Stimulated activated CD4-positive, alpha-beta T cell treated with anti-CD3 and anti-CD28 coated beads, TNF-alpha, amount 100 ng/mL, for 4 hours (primary cell): ENCODE measurements around the gene SPATA32.
"Not testable (repeated sequence)": the region's sequence is repeated elsewhere in the genome, so short reads cannot be mapped to it uniquely, and the experiment has no call there.

ENCODE experiments used
- DNase-seq, 3 experiments: peaks; one replicate each; pipeline ENCODE4 v3.0.0-alpha.2; 2020; ENCODE audit warnings: low read depth in 3 of 3

Gene SPATA32

DNA sequence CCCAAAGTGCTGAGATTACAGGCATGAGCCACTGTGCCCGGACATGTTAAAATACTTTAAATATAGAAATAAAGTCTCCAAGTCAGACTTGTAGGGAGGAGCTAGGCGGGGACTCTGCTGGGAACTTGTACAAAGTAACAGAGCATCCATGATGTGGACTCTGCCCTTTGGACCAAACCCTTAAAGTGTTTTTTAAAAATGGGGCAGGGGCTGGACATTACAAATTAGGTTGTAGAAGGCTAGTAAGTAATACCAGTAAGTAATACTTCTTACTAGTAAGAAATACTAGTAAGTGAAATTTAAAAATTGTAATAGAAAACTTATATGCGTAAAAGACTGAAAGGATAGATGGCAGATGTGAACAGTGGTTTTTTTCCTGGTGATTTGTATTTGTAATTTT, 9.7 kb upstream of the SPATA32 start:
- no peak for DNase-seq

DNA sequence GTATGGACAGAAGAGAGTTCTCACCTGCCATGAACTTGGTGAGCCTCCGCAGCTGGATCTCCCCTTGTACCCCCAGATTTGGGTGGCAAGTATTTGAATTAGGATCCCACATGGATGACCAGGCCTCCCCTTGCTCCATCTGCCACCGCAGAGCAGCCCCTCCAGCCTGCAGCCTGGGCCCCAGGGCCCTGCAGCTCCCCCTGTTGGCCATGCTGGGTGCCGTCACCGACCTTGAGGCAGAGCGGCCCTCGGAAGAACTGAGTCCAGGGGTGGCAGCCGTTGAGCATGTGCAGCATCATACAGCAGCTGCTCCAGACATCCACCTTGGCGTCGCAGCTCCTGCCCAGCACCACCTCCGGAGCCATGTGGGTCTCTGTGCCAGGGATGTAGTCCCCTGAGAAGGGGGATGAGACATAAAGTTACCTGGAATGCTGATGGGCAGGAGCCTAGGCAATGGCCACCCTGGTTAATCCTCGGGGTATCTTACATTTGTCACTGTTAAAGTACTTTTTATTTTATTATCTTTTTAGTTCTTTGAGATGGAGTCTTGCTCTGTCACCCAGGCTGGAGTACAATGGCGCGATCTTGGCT, 9.0 kb upstream of the SPATA32 start:
- DNase-seq: peak; percentile 33 to 37 (median 37)

DNA sequence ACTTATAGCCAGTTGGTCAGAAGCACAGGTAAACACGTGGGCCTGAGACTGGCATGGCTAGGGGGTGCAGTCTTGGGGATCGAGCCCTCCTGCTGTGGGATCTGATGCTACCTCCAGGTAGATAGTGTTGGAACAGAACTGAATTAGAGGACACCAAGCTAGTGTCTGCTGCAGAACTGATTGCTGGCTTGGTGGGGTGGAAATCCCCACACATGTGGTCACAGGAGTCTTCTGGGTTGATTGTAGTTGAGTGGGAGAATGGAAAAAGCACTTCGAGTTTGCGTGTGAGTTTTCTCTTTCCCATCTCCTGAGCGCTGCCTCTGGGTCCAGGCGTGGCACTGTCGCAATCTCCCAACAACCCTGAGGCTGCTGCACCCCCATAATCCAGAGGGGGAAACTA, 8.0 kb upstream of the SPATA32 start:
- no peak for DNase-seq

- DNase-seq: no peak
Observed at GRCh38 chr17:45267436-45268055, 5.7 kb upstream of the SPATA32 start.

DNA sequence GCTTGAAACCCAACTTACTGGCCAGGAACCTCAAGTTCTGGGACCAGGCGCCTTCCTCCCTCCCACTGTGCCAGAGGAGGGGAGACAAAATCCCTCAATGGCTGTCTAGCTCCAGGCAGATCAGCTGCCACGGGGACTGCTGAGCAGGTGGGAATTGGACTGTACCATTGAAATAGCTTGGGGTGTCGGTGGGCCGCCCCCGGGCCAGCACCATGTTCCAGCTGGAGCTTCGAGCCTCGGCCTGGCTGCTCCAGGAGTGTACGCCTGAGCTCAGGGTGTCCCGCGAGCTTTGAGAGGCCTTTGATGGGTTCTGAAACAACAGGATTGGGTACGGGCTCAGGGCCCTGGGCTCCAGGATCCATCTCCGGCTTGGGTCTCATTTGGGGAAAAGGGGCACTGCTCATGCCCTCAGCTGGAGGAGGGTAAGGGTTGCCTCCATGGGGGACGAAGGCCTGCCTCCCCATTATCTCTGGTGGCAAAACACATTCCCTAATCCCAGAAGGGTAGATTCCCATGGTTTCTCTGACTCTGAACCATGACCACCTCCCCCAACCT, 4.6 kb upstream of the SPATA32 start:
- no peak for DNase-seq

- no peak for DNase-seq
Observed at GRCh38 chr17:45265821-45266220, 3.9 kb upstream of the SPATA32 start.

DNA sequence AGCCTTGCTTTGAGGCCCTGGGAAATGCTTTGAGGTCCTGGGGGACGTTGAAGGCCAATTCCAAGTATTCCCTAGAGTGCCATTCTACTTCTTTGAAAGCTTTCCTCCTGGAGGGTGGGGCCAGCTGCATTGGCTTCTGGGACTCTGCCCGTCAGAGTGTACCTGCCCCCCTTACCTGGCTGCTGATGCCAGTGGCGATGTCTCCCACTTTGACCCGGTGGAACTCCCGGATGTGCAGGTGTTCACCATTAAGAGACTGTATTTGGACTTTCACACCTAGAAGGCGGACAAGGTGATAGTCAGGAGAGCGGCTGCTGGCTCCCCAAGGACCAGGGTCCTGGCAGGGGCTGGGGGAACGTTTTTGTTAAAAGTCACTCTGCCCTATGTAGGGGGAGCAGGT, 3.1 kb upstream of the SPATA32 start:
- DNase-seq: no peak

GRCh38 chr17:45264430-45264829, 2.5 kb upstream of the SPATA32 start:
- no peak for DNase-seq

- DNase-seq: no peak
Observed at GRCh38 chr17:45263477-45263860, 1.6 kb upstream of the SPATA32 start.

DNA sequence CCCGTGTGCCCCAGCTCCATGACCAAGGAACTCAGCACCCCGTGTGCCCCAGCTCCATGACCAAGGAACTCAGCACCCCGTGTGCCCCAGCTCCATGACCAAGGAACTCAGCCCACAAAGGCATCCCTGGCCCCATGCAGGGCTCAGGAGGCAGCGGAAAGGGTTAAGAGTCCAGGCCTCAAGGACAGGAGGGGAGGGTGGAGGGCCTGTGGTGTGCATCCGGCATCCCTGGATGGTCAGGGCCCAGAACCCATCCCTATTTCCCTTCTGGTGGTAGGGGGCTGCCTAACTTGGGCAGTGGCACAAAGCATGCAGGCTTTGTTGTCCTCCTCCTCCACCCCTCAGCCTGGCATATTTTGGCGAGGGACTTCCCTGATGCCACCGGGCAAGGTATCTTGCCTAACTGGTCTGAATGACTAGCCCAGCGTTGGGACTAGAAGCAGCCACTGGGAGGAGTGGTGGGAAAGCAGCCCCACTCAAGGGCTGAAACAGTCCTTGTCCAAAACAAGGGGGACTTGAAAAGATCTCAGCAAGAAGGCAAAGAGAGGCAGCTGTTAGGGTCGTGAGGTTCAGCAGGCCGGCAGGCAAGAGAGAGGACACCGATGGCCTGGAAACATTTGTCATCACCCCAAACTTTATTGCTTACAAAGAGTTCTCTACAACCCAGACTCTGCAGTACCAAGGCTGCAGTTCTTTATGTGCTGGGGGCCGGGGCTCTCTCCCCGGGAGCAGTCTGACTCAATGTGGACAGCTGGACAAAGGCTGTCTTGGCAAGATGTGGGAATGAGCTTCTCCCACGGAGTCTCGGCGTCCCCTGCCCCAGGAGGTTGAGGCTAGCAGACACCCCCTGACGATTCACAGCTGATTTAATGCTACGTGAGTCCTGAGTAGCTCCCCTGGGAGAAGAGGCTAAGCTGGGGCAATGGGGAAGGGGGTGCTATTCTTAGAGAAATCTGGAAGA, 902 bp upstream of the SPATA32 start:
- DNase-seq: no peak

- DNase-seq: no peak
Observed at GRCh38 chr17:45260204-45260783, 1.6 kb downstream of the SPATA32 start.

GRCh38 chr17:45258981-45259380, 2.9 kb downstream of the SPATA32 start:
- DNase-seq: no peak

DNA sequence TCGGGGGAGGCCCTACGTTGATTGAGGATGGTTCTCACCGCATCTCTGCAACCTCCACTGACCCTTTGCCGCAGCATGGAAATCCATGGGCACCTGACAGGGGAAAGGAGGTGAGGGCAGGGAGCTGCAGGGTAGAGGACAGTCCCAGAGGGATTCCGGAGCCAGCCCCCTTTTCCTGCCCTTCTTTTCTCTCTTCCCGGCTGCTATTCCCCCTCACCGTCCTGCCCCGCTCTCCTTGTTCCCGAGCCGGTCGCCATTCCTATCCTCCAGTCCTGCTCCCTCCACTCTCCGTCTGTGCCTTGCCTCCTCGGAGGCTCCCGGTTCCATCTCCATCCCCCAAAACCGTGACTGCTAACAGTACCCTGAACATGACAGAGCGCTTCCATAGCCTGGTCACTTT, 4.8 kb downstream of the SPATA32 start:
- no peak for DNase-seq

GRCh38 chr17:45256114-45256966, 5.6 kb downstream of the SPATA32 start:
- no peak for DNase-seq

- no peak for DNase-seq
Observed at GRCh38 chr17:45255358-45255757, 6.5 kb downstream of the SPATA32 start.

DNA sequence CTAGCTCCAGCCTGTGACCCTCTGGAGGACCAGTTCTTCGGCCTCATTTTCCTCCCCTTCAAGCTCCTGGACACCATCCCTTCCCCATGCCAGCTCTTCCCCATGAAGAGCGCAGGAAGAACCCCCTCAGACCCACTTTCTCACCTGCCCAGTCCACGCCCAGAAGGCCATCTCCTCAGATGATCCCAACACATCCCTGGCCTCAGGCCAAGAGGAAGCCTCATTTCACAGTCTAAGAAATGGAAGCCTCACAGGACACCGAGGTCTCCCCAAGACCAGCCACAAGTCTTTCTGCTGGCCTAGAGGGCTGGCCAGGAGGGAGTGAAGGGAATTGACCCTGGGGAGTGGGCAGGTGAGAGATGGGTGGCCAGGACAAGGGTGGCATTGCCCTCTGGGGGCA, 8.0 kb downstream of the SPATA32 start:
- no peak for DNase-seq

DNA sequence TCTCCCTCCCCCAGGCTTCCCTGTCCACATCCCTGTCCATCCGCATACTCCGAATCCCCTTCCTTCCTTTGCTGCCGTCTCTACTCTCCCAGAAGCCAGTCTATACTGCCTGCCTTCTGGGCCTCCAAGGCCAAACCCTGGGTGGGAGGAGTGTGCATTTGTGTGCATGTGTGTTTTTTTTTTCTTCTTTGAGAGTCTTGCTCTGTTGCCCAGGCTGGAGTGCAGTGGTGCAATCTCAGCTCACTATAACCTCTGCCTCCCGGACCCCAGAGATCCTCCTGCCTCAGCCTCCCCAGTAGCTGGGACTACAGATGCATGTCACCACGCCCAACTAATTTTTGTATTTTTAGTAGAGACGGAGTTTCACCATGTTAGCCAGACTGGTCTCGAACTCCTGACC, 8.7 kb downstream of the SPATA32 start:
- DNase-seq: not testable (repeated sequence)

DNA sequence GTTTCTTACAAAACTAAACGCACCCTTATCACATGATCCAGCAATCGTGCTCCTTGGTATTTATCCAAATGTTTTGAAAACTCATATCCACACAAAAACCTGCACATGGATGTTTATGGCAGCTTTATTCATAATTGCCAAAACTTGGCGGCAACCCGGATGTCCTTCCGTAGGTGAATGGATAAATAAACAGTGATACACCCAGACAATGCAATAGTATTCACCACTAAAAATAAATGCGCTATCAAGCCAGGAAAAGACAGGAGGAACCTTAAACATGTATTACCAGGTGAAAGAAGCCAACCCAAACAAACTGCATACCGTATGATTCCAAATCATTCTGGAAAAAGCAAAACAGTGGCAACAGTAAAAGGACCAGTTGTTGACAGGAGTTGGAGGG, 10.0 kb downstream of the SPATA32 start:
- DNase-seq: no peak

DNA sequence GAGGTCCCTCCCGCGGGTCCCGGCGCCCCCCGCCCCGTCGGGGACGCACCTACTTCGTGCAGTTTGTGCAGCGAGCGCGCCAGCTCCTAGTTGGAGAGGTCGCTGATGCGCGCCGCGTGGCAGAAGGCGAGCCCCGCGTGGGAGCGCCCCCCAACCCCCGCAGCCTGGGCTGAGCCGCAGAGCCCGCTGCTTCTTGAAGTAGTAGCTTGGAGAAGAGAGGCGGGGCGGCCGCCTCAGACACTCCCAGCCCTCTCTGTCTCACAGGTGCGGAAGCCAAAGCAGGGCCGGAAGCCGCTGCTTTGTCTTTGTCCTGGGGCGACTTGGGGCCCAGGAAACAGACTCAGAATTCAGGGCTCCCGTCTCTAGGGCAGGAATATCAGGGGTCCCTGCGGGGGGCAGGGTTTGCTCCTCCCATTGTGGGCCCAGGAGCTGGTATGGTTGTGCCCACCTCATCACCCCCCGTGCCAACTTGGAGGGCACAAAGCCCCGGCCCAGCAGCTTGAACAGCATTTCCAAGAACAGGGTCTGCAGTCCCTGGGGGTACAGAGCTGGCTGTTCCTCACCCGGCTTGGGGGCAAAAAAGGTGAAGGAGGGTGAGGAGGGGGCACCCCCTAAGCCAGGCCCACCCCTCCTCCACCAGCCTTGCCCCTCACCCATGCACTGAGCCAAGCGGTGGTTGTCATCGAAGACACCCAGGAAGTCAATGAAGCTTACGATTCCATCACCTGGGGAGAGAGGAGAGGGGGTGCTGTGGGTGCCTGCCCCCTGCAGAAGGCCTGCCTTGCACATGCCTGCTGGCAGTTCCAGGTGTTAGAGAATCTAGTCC, 13.5 kb downstream of the SPATA32 start:
- peak; percentile 61 to 78 (median 78) for DNase-seq

DNA sequence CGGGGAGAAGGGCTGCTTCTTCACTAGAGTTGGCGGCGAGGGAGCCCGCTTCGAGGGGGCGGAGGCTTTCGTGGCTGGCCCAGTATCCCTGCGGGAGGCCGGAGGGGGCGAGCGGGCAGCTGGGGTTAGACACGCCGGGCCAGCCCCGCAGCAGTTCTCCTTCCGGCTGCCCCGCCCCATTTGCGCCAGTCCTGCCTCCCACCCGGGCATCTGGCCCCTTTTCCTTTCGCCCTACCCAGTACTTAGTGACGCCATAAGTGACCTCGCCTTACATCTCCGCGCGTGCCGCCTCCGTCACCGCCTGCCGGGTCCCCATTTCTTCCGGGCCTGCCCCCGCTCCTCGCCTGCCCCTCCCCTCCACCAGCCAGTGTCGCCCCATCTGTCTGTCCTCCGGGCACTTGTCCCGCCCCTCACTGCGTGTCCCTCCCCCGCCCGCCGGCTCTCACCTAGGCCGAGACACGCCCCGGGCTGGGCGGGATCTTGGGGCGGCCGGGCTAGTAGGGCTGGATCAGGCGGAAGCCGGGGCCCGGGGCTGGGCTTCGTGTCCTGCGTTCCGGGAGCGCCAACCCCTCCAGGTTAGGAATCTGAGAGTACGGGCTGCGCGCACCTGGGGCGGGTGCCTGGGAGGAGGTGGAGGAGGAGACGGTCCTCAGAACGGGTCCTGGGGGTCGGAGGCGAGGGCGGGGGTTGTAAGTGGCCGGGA, 14.3 kb downstream of the SPATA32 start:
- DNase-seq: peak; percentile 92 to 97 (median 92)
